Measurements from ENCODE around the gene CASS4.

CASS4 gene

DNA sequence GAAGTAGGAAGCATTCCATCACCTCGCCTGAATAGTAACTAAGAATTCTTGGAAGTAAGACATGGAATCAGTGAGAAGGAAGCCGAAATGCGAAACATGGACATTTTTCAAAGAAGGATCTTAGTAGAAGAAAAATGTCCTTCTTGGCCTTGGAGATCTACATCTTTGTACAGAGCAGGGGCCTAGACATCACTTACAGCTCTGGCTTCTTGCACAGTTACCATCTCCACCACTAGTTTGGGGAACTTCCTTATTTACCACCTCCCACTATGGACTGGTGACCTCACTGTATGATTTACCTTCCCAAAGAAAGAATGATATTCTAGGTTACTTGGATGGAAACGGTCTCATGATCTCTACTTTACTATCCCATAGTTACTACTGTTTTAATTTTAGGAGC, 15.7 kb downstream of the CASS4 start:
- H3K27me3 ChIP-seq = 0 out of 2 replicates have a peak, but pooled peaks cover 4% of the 10 kb centered on the region
- no peak for DNase-seq

DNA sequence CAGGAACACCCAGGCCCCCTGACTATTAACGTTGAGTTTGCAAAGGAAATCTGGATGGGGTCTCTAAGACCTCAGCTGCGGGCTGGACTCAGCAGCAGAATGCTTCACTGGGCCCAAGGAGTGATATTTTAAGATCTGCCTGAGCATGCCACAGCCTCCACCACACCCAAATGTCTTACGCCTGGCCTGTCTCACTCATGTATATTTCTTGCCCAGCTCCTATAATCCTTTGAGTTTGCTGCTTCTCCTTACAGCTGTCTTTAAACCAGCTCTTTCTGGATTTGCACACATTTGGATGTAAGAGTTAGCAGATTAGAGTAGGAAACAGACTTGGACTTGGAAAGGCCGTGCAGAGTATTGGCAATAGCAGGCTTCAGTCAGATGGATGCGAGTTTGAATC, 16.4 kb downstream of the CASS4 start:
- TF ChIP-seq, protein P1, sequence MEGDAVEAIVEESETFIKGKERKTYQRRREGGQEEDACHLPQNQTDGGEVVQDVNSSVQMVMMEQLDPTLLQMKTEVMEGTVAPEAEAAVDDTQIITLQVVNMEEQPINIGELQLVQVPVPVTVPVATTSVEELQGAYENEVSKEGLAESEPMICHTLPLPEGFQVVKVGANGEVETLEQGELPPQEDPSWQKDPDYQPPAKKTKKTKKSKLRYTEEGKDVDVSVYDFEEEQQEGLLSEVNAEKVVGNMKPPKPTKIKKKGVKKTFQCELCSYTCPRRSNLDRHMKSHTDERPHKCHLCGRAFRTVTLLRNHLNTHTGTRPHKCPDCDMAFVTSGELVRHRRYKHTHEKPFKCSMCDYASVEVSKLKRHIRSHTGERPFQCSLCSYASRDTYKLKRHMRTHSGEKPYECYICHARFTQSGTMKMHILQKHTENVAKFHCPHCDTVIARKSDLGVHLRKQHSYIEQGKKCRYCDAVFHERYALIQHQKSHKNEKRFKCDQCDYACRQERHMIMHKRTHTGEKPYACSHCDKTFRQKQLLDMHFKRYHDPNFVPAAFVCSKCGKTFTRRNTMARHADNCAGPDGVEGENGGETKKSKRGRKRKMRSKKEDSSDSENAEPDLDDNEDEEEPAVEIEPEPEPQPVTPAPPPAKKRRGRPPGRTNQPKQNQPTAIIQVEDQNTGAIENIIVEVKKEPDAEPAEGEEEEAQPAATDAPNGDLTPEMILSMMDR (IDR thresholded peaks at IDR 0.05; ENCODE audit: low read depth, low read length) = no peak
- H3K4me1 ChIP-seq = no peaks in the 10 kb centered on the region

More for the DNA sequence above, 15.7 kb downstream of the CASS4 start:
- Histone ChIP-seq H3K4me3 (ENCODE audit: low read depth, low read length) (no peak overlapping the region), H3K4me1 (no peaks in the 10 kb centered on the region), H3K36me3 (no peaks in the 10 kb centered on the region), H3K9me3 (no peaks in the 10 kb centered on the region; the same call in 1 of the 2 replicates)
- TF ChIP-seq, protein P1 (IDR thresholded peaks at IDR 0.05; ENCODE audit: low read depth, low read length) = no peak

GRCh38 chr20:56428881-56429280, 16.8 kb downstream of the CASS4 start:
- Histone ChIP-seq H3K9me3 (no peaks in the 10 kb centered on the region; the same call in 1 of the 2 replicates), H3K4me1 (no peaks in the 10 kb centered on the region), H3K4me3 (ENCODE audit: low read depth, low read length) (no peak overlapping the region), H3K27me3 (0 out of 2 replicates have a peak, but pooled peaks cover 4% of the 10 kb centered on the region), H3K36me3 (no peaks in the 10 kb centered on the region)
- TF ChIP-seq, protein P1 (IDR thresholded peaks at IDR 0.05; ENCODE audit: low read depth, low read length) = no peak
- DNase-seq = no peak

More for the DNA sequence above, 16.4 kb downstream of the CASS4 start:
- Histone ChIP-seq H3K9me3 (no peaks in the 10 kb centered on the region; the same call in 1 of the 2 replicates), H3K27me3 (0 out of 2 replicates have a peak, but pooled peaks cover 4% of the 10 kb centered on the region), H3K36me3 (no peaks in the 10 kb centered on the region), H3K4me3 (ENCODE audit: low read depth, low read length) (no peak overlapping the region)
- no peak for DNase-seq

DNA sequence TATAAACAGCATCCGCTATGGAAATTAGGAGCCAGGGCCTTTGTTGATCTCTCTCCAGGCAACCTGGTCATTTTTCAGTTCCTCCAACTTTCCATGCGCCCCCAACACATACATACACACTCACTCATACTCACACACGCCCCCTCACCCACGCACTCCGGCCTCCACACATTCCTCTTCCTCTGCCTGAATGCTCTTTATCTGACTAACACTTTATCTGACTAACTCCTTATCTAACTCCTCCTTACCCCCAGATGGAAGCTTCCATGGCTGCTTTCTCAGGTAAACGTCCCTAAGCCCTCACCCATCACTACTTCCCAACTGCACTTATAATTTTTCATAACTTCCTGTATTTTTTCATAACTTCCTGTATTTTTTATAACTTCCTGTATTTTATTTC, 17.4 kb downstream of the CASS4 start:
- DNase-seq = no peak

GRCh38 chr20:56429941-56430340, 17.9 kb downstream of the CASS4 start:
- Histone ChIP-seq H3K4me3 (ENCODE audit: low read depth, low read length) (no peak overlapping the region), H3K4me1 (no peaks in the 10 kb centered on the region), H3K27me3 (0 out of 2 replicates have a peak, but pooled peaks cover 4% of the 10 kb centered on the region), H3K9me3 (no peaks in the 10 kb centered on the region; the same call in 1 of the 2 replicates), H3K36me3 (no peaks in the 10 kb centered on the region)
- TF ChIP-seq, protein P1 (IDR thresholded peaks at IDR 0.05; ENCODE audit: low read depth, low read length) = no peak
- no peak for DNase-seq

More for the DNA sequence above, 17.4 kb downstream of the CASS4 start:
- Histone ChIP-seq H3K9me3 (no peaks in the 10 kb centered on the region; the same call in 1 of the 2 replicates), H3K4me3 (ENCODE audit: low read depth, low read length) (no peak overlapping the region), H3K4me1 (no peaks in the 10 kb centered on the region), H3K27me3 (0 out of 2 replicates have a peak, but pooled peaks cover 4% of the 10 kb centered on the region), H3K36me3 (no peaks in the 10 kb centered on the region)
- TF ChIP-seq, protein P1 (IDR thresholded peaks at IDR 0.05; ENCODE audit: low read depth, low read length) = no peak

GRCh38 chr20:56430461-56430860, 18.4 kb downstream of the CASS4 start:
- Histone ChIP-seq H3K27me3 (0 out of 2 replicates have a peak, but pooled peaks cover 4% of the 10 kb centered on the region), H3K36me3 (no peaks in the 10 kb centered on the region), H3K9me3 (no peaks in the 10 kb centered on the region; the same call in 1 of the 2 replicates), H3K4me1 (no peaks in the 10 kb centered on the region), H3K4me3 (ENCODE audit: low read depth, low read length) (no peak overlapping the region)
- DNase-seq = no peak
- TF ChIP-seq, protein P1 (IDR thresholded peaks at IDR 0.05; ENCODE audit: low read depth, low read length) = no peak
